Measurements from ENCODE around the gene NRBF2.

DNA sequence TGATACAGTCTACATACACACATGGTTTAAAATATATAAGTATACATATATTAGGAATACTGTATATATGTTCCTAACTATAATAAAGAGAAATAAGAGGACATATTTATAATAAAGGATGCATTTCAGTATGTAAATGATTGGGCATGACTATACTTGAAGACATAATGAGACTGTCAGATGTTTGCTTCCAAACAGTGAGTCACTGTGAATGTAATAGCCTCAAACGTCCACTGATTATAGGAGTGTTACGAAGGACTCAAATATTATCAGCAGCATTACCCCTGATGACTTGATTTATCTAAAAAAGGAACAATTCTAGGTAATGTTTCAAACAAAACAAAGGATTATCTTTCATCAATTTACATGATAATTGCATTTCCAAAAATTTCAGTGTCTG, 39.9 kb upstream of the NRBF2 start:
- TF ChIP-seq POLR2AphosphoS5 (IDR thresholded peaks at IDR 0.05; ENCODE audit: low read depth, low read length) (no peak), POLR2A (IDR thresholded peaks at IDR 0.05; ENCODE audit: low read depth, low read length) (no peak)
